PFSK-1 (cell line): ENCODE data around the gene TULP4. TPM values are rescaled to one million over a fixed set of nuclear protein-coding genes. Genes with fewer than 3 reads are reported as not detected.

Source experiments
- FOXP2 ChIP-seq: optimal IDR thresholded peaks from 2 replicates; pipeline ENCODE3; 2011; ENCODE audit warnings: borderline replicate concordance, control low read depth, inconsistent platforms; ENCODE audit not compliant: insufficient read depth; ENCODE audit errors: extremely low read length, extremely low read depth
- POLR2AphosphoS5 ChIP-seq: IDR thresholded peaks from 2 replicates; pipeline ENCODE4 v1.6.1; 2012; ENCODE audit warnings: low read depth, mild to moderate bottlenecking, control low read depth, low read length, moderate library complexity
- SIN3A ChIP-seq: IDR thresholded peaks from 2 replicates; pipeline ENCODE4 v1.6.1; 2012; ENCODE audit warnings: mild to moderate bottlenecking, low read length, moderate library complexity, borderline replicate concordance; ENCODE audit not compliant: insufficient read depth
- TAF1 ChIP-seq: IDR thresholded peaks from 2 replicates; pipeline ENCODE4 v1.6.1; 2012; ENCODE audit warnings: low read length, control low read depth, borderline replicate concordance; ENCODE audit not compliant: insufficient read depth
- polyA plus RNA-seq: library from polyadenylated mRNA; unstranded; fragments of >200 nt; gene quantifications from one replicate; pipeline ENCODE4 v1.2.1, GENCODE V29; 2012; ENCODE audit warnings: low read depth, missing spikeins; ENCODE audit not compliant: insufficient read length
- TF ChIP-seq, protein P1 (sequence below), 2 experiments: IDR thresholded peaks; 2 replicates each; pipeline versions ENCODE4 v1.6.1 to v1.8.0; 2011 to 2012; ENCODE audit warnings: low read depth in 2 of 2, low read length in 2 of 2, control low read depth in 1 of 2, inconsistent platforms in 1 of 2, mild to moderate bottlenecking in 1 of 2, moderate library complexity in 1 of 2; ENCODE audit not compliant: insufficient read depth in 1 of 2

TULP4 gene, protein sequence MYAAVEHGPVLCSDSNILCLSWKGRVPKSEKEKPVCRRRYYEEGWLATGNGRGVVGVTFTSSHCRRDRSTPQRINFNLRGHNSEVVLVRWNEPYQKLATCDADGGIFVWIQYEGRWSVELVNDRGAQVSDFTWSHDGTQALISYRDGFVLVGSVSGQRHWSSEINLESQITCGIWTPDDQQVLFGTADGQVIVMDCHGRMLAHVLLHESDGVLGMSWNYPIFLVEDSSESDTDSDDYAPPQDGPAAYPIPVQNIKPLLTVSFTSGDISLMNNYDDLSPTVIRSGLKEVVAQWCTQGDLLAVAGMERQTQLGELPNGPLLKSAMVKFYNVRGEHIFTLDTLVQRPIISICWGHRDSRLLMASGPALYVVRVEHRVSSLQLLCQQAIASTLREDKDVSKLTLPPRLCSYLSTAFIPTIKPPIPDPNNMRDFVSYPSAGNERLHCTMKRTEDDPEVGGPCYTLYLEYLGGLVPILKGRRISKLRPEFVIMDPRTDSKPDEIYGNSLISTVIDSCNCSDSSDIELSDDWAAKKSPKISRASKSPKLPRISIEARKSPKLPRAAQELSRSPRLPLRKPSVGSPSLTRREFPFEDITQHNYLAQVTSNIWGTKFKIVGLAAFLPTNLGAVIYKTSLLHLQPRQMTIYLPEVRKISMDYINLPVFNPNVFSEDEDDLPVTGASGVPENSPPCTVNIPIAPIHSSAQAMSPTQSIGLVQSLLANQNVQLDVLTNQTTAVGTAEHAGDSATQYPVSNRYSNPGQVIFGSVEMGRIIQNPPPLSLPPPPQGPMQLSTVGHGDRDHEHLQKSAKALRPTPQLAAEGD (N-terminal part only)
- 23.3 TPM for polyA plus RNA-seq

DNA sequence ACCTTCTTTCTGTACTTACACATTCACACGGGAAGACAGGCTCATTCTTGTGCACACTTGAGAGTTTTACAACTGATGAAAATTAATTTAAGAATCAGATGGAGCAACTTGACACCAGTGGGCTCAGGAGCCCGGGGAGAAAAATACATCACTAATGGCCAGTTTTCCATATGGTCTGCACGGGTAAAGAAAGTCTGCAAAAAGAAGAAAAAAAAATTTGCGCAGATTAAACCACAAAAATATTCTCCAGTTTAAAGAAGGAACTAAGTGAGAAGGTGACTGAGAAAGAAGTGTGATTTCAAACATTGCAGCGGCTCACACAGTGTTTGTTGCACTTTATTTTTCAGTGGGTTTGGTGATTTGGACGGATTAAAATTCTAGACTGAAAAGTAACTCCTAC lies at the start of gene TULP4:
Gene TULP4 (plus strand): TSS at position 301 of the 400 bp plus-strand sequence. CDS start 1,552 bp downstream, outside the sequence.
- TF ChIP-seq, protein P1, sequence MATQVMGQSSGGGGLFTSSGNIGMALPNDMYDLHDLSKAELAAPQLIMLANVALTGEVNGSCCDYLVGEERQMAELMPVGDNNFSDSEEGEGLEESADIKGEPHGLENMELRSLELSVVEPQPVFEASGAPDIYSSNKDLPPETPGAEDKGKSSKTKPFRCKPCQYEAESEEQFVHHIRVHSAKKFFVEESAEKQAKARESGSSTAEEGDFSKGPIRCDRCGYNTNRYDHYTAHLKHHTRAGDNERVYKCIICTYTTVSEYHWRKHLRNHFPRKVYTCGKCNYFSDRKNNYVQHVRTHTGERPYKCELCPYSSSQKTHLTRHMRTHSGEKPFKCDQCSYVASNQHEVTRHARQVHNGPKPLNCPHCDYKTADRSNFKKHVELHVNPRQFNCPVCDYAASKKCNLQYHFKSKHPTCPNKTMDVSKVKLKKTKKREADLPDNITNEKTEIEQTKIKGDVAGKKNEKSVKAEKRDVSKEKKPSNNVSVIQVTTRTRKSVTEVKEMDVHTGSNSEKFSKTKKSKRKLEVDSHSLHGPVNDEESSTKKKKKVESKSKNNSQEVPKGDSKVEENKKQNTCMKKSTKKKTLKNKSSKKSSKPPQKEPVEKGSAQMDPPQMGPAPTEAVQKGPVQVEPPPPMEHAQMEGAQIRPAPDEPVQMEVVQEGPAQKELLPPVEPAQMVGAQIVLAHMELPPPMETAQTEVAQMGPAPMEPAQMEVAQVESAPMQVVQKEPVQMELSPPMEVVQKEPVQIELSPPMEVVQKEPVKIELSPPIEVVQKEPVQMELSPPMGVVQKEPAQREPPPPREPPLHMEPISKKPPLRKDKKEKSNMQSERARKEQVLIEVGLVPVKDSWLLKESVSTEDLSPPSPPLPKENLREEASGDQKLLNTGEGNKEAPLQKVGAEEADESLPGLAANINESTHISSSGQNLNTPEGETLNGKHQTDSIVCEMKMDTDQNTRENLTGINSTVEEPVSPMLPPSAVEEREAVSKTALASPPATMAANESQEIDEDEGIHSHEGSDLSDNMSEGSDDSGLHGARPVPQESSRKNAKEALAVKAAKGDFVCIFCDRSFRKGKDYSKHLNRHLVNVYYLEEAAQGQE (IDR thresholded peaks at IDR 0.05; ENCODE audit: insufficient read depth in 1 of 2, low read depth in 2 of 2, low read length in 2 of 2) = no peak
- TF ChIP-seq FOXP2 = no peak
- TF ChIP-seq TAF1 = no peak
- no peak for TF ChIP-seq POLR2AphosphoS5
- TF ChIP-seq SIN3A = no peak

DNA sequence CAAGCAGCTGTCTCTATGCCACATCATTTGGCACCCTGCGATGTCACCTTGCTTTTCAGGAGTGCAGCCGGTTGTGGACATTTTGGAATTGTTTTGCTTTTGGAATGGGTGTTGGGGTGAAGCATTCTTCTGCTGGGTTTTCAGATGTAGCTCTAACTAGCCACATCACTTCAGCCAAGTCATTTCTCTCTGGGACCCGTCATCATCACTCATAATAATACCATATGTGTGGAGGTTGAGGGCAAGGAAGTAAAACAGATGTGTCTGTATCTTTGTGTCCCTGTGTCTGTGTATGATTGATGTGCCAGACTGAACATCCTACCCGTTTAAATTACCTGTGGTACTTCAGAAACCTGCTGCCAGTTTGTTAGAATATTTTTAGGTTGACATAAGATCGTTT lies 49.5 kb upstream of the TULP4 start:
- TF ChIP-seq FOXP2 (no peak), SIN3A (no peak), POLR2AphosphoS5 (no peak), TAF1 (no peak)
- TF ChIP-seq, protein P1 (IDR thresholded peaks at IDR 0.05; ENCODE audit: insufficient read depth in 1 of 2, low read depth in 2 of 2, low read length in 2 of 2) = no peak

DNA sequence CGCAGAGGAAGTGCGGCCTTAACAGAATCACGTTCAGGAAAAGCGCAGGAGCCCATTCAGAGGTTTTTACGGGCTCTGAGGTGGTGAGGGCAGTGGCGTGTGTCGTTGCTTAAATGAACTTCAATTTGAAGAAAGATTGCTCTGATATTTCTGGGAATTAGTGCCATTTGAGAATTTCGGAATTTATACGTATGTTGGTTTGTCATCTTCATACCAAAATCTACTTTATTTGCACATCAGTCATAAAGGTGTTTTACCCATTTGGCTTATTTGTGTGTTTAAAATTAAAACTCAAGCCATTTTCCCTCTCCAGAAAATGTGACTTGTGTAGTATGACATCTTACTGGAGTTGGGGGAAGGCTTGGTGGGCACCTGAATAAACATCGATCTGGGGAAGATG lies 48.1 kb upstream of the TULP4 start:
- TF ChIP-seq POLR2AphosphoS5 (no peak), FOXP2 (no peak), SIN3A (no peak), TAF1 (no peak)
- TF ChIP-seq, protein P1 (IDR thresholded peaks at IDR 0.05; ENCODE audit: insufficient read depth in 1 of 2, low read depth in 2 of 2, low read length in 2 of 2) = no peak

DNA sequence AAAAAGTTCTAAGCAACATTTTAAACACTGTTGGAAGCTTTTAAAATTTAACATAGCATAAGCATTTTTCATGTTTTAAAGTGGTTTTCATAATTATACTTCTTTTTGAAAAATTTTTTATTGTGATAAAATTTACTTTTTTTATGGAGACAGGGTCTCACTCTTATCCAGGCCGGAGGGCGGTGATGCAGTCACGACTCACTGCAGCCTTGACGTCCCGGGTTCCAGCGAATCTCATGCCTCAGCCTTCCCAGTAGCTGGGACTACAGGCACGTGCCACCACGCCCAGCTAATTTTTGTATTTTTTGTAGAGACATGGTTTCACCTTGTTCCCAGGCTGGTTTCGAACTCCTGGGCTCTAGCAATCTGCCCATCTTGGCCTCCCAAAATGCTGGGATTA lies 46.1 kb upstream of the TULP4 start:
- TF ChIP-seq FOXP2 (no peak), TAF1 (no peak), SIN3A (no peak), POLR2AphosphoS5 (no peak)
- TF ChIP-seq, protein P1 (IDR thresholded peaks at IDR 0.05; ENCODE audit: insufficient read depth in 1 of 2, low read depth in 2 of 2, low read length in 2 of 2) = no peak
